HEK293 (cell line): ENCODE measurements around the gene BICD1.

Experiments
- CTCF ChIP-seq: fragments of 450-650 bp; formaldehyde crosslinking; IDR thresholded peaks from 2 replicates; pipeline ENCODE4 v1.5.1; 2016; ENCODE audit warnings: missing biosample characterization, missing genetic modification characterization
- PBX3 ChIP-seq: sonication (generic); formaldehyde crosslinking; IDR thresholded peaks from 2 replicates; pipeline ENCODE4 v1.8.1; 2022; ENCODE audit warnings: mild to moderate bottlenecking, moderate library complexity, missing genetic modification reagents
- REST ChIP-seq: fragments of 450-650 bp; formaldehyde crosslinking; IDR thresholded peaks from 2 replicates; pipeline ENCODE4 v1.5.1; 2016; ENCODE audit warnings: missing biosample characterization, missing genetic modification characterization
- TCF7L2 ChIP-seq: IDR thresholded peaks from 2 replicates; pipeline ENCODE4 v1.6.1; 2011; ENCODE audit warnings: low read depth, mild to moderate bottlenecking, inconsistent platforms, low read length, moderate library complexity, borderline replicate concordance
- ZNF18 ChIP-seq: fragments of 450-650 bp; formaldehyde crosslinking; IDR thresholded peaks from 2 replicates; pipeline ENCODE4 v1.5.1; 2016; ENCODE audit warnings: missing biosample characterization, missing genetic modification characterization
- ZNF23 ChIP-seq: fragments of 450-650 bp; formaldehyde crosslinking; IDR thresholded peaks from 2 replicates; pipeline ENCODE4 v1.5.1; 2016; ENCODE audit warnings: missing biosample characterization, missing genetic modification characterization, borderline replicate concordance
- ZSCAN18 ChIP-seq: fragments of 450-650 bp; formaldehyde crosslinking; IDR thresholded peaks from 2 replicates; pipeline ENCODE4 v1.5.1; 2016; ENCODE audit warnings: missing biosample characterization, missing genetic modification characterization
- ZSCAN4 ChIP-seq: fragments of 450-650 bp; formaldehyde crosslinking; IDR thresholded peaks from 2 replicates; pipeline ENCODE4 v1.5.1; 2017; ENCODE audit warnings: missing biosample characterization, missing genetic modification characterization

GRCh38 chr12:32205731-32206130 is 99.1 kb downstream of the BICD1 start:
- TF ChIP-seq ZNF18 (no peak), ZSCAN18 (no peak), PBX3 (CRISPR knock-in tag) (no peak), REST (tag by site-specific recombination) (no peak), ZNF23 (tag by site-specific recombination) (no peak), ZSCAN4 (tag by site-specific recombination) (no peak), CTCF (tag by site-specific recombination) (no peak), TCF7L2 (no peak)
